Neutrophil (primary cell): ENCODE results near the gene RUBCNL.

Experiments used
- H3K27ac ChIP-seq: fragments of 200-600 bp; sonication (generic); 2 replicates; pipeline ENCODE4 v1.5.1; 2016; ENCODE audit warnings: mild to moderate bottlenecking, moderate library complexity
- H3K27me3 ChIP-seq: fragments of 200-600 bp; sonication (generic); 2 replicates; pipeline ENCODE4 v1.6.0; 2016; ENCODE audit warnings: mild to moderate bottlenecking
- H3K36me3 ChIP-seq: fragments of 200-600 bp; sonication (generic); 2 replicates; pipeline ENCODE4 v1.5.1; 2017
- H3K4me1 ChIP-seq, 2 experiments: fragments of 200-600 bp in 1 of 2; sonication (generic) in 1 of 2; 1 replicate in 1 of 2; 2 replicates in 1 of 2; pipeline versions ENCODE4 v1.5.1 to v1.6.1; 2013 to 2016; ENCODE audit warnings: low read depth in 1 of 2, low read length in 1 of 2, mild to moderate bottlenecking in 1 of 2, moderate library complexity in 1 of 2; ENCODE audit not compliant: control insufficient read depth in 1 of 2, insufficient read depth in 1 of 2
- H3K4me3 ChIP-seq, 2 experiments: fragments of 200-600 bp in 1 of 2; sonication (generic) in 1 of 2; 1 replicate in 1 of 2; 2 replicates in 1 of 2; pipeline ENCODE4 v1.5.1; 2013 to 2016; ENCODE audit warnings: low read depth in 1 of 2, low read length in 1 of 2, mild to moderate bottlenecking in 1 of 2, moderate library complexity in 1 of 2
- H3K9me3 ChIP-seq: fragments of 200-600 bp; sonication (generic); 2 replicates; pipeline ENCODE4 v1.5.1; 2016
- TF ChIP-seq, protein P1 (sequence below): fragments of 200-600 bp; sonication (generic); IDR thresholded peaks from 2 replicates; pipeline ENCODE4 v1.5.1; 2016; ENCODE audit warnings: antibody characterized with exemption

RUBCNL gene

GRCh38 chr13:46388846-46389245 lies 1.8 kb upstream of the RUBCNL start:
- Histone ChIP-seq H3K36me3 (peaks cover 4% of the 10 kb centered on the region), H3K27ac (peak overlapping the region; percentile 94), H3K4me1 (peaks cover 62 to 69% of the 10 kb centered on the region in 2 experiments), H3K4me3 (peak overlapping the region; percentile 78 to 81), H3K9me3 (no peaks in the 10 kb centered on the region), H3K27me3 (no peaks in the 10 kb centered on the region)
- TF ChIP-seq, protein P1, sequence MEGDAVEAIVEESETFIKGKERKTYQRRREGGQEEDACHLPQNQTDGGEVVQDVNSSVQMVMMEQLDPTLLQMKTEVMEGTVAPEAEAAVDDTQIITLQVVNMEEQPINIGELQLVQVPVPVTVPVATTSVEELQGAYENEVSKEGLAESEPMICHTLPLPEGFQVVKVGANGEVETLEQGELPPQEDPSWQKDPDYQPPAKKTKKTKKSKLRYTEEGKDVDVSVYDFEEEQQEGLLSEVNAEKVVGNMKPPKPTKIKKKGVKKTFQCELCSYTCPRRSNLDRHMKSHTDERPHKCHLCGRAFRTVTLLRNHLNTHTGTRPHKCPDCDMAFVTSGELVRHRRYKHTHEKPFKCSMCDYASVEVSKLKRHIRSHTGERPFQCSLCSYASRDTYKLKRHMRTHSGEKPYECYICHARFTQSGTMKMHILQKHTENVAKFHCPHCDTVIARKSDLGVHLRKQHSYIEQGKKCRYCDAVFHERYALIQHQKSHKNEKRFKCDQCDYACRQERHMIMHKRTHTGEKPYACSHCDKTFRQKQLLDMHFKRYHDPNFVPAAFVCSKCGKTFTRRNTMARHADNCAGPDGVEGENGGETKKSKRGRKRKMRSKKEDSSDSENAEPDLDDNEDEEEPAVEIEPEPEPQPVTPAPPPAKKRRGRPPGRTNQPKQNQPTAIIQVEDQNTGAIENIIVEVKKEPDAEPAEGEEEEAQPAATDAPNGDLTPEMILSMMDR = no peak

GRCh38 chr13:46388308-46388707 lies 1.3 kb upstream of the RUBCNL start:
- no peaks in the 10 kb centered on the region for H3K9me3 ChIP-seq
- peaks cover 67 to 74% of the 10 kb centered on the region in 2 experiments for H3K4me1 ChIP-seq
- H3K27ac ChIP-seq = peak overlapping the region; percentile 94
- TF ChIP-seq, protein P1 = no peak
- peaks cover 4% of the 10 kb centered on the region for H3K36me3 ChIP-seq
- peak overlapping the region; percentile 78 to 81 for H3K4me3 ChIP-seq
- H3K27me3 ChIP-seq = no peaks in the 10 kb centered on the region

DNA sequence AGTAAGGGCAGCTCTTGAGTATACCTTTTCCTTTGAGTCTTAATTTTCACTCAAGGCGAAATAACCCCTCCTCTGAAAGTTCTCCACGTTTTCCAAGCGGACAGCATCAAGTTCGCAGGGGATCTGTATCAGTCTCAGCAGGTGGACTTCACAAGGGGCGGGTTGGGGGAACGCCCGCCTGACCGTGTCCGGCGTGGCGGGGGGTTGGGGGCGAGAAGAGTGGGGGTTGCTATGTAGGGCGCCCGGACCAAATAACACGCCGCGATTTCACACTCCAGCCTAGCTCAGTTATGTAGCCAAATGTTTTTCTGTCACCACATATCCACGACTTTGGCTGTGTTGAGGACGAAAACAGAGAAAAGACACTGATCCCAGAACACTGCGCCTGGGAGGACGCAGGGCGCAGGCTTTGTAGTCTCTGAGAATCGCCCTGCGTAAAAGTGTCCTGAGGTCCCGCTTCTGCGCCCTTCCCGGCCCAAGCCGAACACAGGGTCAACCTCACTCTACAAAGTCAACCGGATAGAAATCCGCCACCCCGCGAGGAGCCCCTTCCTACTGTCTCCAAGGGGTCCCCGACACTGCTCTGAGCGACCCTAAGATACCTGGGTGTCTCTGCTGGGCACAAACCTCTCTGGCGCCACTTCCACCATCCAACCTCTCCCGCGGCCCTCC lies 524 bp downstream of the RUBCNL start:
- Histone ChIP-seq H3K4me3 (peak overlapping the region; percentile 78 to 81), H3K4me1 (peaks cover 85 to 89% of the 10 kb centered on the region in 2 experiments), H3K27ac (peak overlapping the region; percentile 94), H3K27me3 (no peaks in the 10 kb centered on the region), H3K9me3 (no peaks in the 10 kb centered on the region), H3K36me3 (peaks cover 4% of the 10 kb centered on the region)
- TF ChIP-seq, protein P1 = no peak

DNA sequence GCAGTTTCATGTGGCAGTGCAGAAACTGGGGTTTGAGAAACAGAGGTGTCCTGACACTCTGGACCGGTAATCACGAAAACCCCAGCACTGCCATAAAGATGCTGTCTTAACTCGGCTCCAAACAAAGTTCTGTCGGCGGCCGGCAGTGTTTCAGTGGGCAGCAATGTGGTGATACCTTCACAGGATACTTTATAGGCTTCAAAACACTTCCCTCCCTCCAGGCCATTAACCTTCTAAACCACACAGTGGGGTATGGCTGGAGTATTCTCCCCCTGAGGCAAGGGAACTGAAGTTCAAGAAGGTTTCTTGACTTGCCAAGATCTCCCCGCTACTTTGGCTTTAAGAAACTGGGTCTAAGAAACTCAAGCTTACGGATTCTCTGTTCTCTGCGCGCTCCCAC lies 1.1 kb downstream of the RUBCNL start:
- Histone ChIP-seq H3K36me3 (peaks cover 4% of the 10 kb centered on the region), H3K9me3 (no peaks in the 10 kb centered on the region), H3K4me1 (peaks cover 88 to 89% of the 10 kb centered on the region in 2 experiments), H3K27me3 (no peaks in the 10 kb centered on the region), H3K4me3 (peak overlapping the region; percentile 78 to 81), H3K27ac (peak overlapping the region; percentile 94)
- TF ChIP-seq, protein P1 = no peak

GRCh38 chr13:46383383-46383782 lies 3.7 kb downstream of the RUBCNL start:
- peak overlapping the region in 1 of 2 experiments; percentile 49 for H3K4me3 ChIP-seq
- H3K4me1 ChIP-seq = peaks cover 88 to 89% of the 10 kb centered on the region in 2 experiments
- H3K27me3 ChIP-seq = no peaks in the 10 kb centered on the region
- H3K36me3 ChIP-seq = peaks cover 4% of the 10 kb centered on the region
- H3K9me3 ChIP-seq = no peaks in the 10 kb centered on the region
- H3K27ac ChIP-seq = peak overlapping the region; percentile 89
- TF ChIP-seq, protein P1 = no peak
